Karpas-422 (cell line): Measurements from ENCODE around the gene DDI2. TPM values are rescaled to one million over a fixed set of nuclear protein-coding genes. Genes with fewer than 3 reads are reported as not detected.

Source experiments
- DNase-seq: peaks from one replicate; pipeline ENCODE4 v3.0.0-alpha.2; 2015
- H2AFZ ChIP-seq: fragments of 200-600 bp; sonication (generic); 2 replicates; pipeline ENCODE4 v1.6.1; 2014; ENCODE audit warnings: antibody characterized with exemption, low read length, mixed read lengths
- H3K27ac ChIP-seq: fragments of 200-600 bp; sonication (generic); 2 replicates; pipeline ENCODE4 v1.5.1; 2014; ENCODE audit warnings: mild to moderate bottlenecking, low read length, moderate library complexity
- H3K27me3 ChIP-seq: fragments of 200-600 bp; sonication (generic); 2 replicates; pipeline ENCODE4 v1.6.1; 2014; ENCODE audit warnings: low read length, mixed read lengths
- H3K36me3 ChIP-seq: fragments of 200-600 bp; sonication (generic); 2 replicates; pipeline ENCODE4 v1.6.1; 2014; ENCODE audit warnings: low read length, mixed read lengths; ENCODE audit not compliant: insufficient read depth
- H3K4me1 ChIP-seq: fragments of 200-600 bp; sonication (generic); 2 replicates; pipeline ENCODE4 v1.6.1; 2014; ENCODE audit warnings: mild to moderate bottlenecking, low read length, mixed read lengths
- H3K4me2 ChIP-seq: fragments of 200-600 bp; sonication (generic); 2 replicates; pipeline ENCODE4 v1.6.1; 2014; ENCODE audit warnings: low read length, low read depth, mild to moderate bottlenecking; ENCODE audit not compliant: poor library complexity, severe bottlenecking
- H3K4me3 ChIP-seq: fragments of 200-600 bp; sonication (generic); 2 replicates; pipeline ENCODE4 v1.5.1; 2014; ENCODE audit warnings: mild to moderate bottlenecking, antibody characterized with exemption, low read length, mixed read lengths
- H3K79me2 ChIP-seq: fragments of 200-600 bp; sonication (generic); 2 replicates; pipeline ENCODE4 v1.6.1; 2014; ENCODE audit warnings: mild to moderate bottlenecking, low read length, mixed read lengths
- H3K9ac ChIP-seq: fragments of 200-600 bp; sonication (generic); 2 replicates; pipeline ENCODE4 v1.6.0; 2014; ENCODE audit warnings: low read length
- H3K9me2 ChIP-seq: fragments of 200-600 bp; sonication (generic), shearing (Covaris generic); replicated peaks from 2 replicates; pipeline ENCODE4 v1.6.0; 2014; ENCODE audit warnings: mild to moderate bottlenecking, low read length, moderate library complexity; ENCODE audit not compliant: insufficient read depth
- H3K9me3 ChIP-seq: fragments of 300-700, 200-600 bp; sonication (generic); 2 replicates; pipeline ENCODE4 v1.6.1; 2014; ENCODE audit warnings: low read length, mixed read lengths
- H4K20me1 ChIP-seq: fragments of 200-600 bp; sonication (generic); 2 replicates; pipeline ENCODE4 v1.6.1; 2014; ENCODE audit warnings: mild to moderate bottlenecking, antibody characterized with exemption, low read length, low read depth; ENCODE audit not compliant: insufficient read depth
- small RNA-seq: library from RNA; depleted of rRNA; stranded (forward); fragments of <200 nt; gene quantifications from one replicate; pipeline ENCODE3, GENCODE V24; 2014
- total RNA-seq: library from RNA; depleted of rRNA; stranded (reverse); fragments of >200 nt; shearing (Covaris generic); gene quantifications from 2 replicates; pipeline ENCODE4 v1.2.3, GENCODE V29; 2014; ENCODE audit warnings: low replicate concordance; rRNA removed

Gene DDI2
- total RNA-seq, 1 experiment from 2014 or later = 40.0 TPM

- Histone ChIP-seq H3K9me3 (no peaks in the 10 kb centered on the region), H3K9me2 (no peaks in the 10 kb centered on the region), H3K4me2 (no peak overlapping the region), H3K36me3 (no peaks in the 10 kb centered on the region), H3K4me1 (no peaks in the 10 kb centered on the region), H3K27me3 (no peaks in the 10 kb centered on the region), H4K20me1 (peaks cover 7% of the 10 kb centered on the region; the same call in 1 of the 2 replicates), H3K79me2 (peaks cover 81% of the 10 kb centered on the region), H2AFZ (no peak overlapping the region), H3K9ac (no peak overlapping the region), H3K27ac (no peak overlapping the region), H3K4me3 (no peak overlapping the region)
- DNase-seq = no peak
These were observed 91.4 kb downstream of the DDI2 start for GRCh38 chr1:15708486-15709137.

GRCh38 chr1:15709226-15709625, 92.0 kb downstream of the DDI2 start:
- Histone ChIP-seq H3K9ac (no peak overlapping the region), H3K27ac (no peak overlapping the region), H3K79me2 (peaks cover 78% of the 10 kb centered on the region), H3K4me3 (no peak overlapping the region), H3K36me3 (no peaks in the 10 kb centered on the region), H3K27me3 (no peaks in the 10 kb centered on the region), H3K4me1 (no peaks in the 10 kb centered on the region), H3K9me2 (no peaks in the 10 kb centered on the region), H2AFZ (no peak overlapping the region), H3K4me2 (no peak overlapping the region), H3K9me3 (no peaks in the 10 kb centered on the region), H4K20me1 (0 out of 2 replicates have a peak, but pooled peaks cover 4% of the 10 kb centered on the region)
- DNase-seq = no peak

DNA sequence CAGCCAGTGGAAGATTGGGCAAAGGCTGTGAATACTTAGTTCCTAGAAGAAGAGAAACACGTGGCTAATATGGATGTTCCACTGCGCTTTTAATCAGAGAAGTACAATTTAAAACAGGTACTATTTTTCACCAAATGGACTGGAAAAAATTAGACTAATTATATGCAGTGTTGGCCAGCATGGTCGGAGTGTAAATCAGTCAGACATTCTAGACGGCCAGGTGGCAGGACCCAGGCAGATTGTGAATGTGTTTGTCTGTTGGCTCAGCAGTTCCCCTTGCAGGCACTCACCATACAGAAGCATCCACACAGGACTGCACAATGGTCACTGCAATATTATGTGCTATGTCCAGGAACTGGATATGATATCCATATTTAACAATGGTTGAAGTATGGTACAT, 94.9 kb downstream of the DDI2 start:
- no peaks in the 10 kb centered on the region for H3K27me3 ChIP-seq
- DNase-seq = no peak
- H4K20me1 ChIP-seq = peaks cover 6% of the 10 kb centered on the region; the same call in 1 of the 2 replicates
- H3K27ac ChIP-seq = no peak overlapping the region
- no peak overlapping the region for H3K4me2 ChIP-seq
- no peak overlapping the region for H3K9ac ChIP-seq
- H3K36me3 ChIP-seq = no peaks in the 10 kb centered on the region; the same call in 1 of the 2 replicates
- H3K4me1 ChIP-seq = no peaks in the 10 kb centered on the region
- no peaks in the 10 kb centered on the region for H3K9me3 ChIP-seq
- H2AFZ ChIP-seq = no peak overlapping the region
- no peaks in the 10 kb centered on the region for H3K9me2 ChIP-seq
- no peak overlapping the region for H3K4me3 ChIP-seq
- H3K79me2 ChIP-seq = peaks cover 66% of the 10 kb centered on the region

GRCh38 chr1:15714406-15715136, 97.3 kb downstream of the DDI2 start:
- Histone ChIP-seq H3K9me2 (no peaks in the 10 kb centered on the region), H3K27me3 (no peaks in the 10 kb centered on the region), H3K27ac (no peak overlapping the region), H3K4me2 (no peak overlapping the region), H3K4me1 (no peaks in the 10 kb centered on the region), H3K79me2 (peaks cover 45% of the 10 kb centered on the region), H3K9me3 (no peaks in the 10 kb centered on the region), H4K20me1 (peaks cover 6% of the 10 kb centered on the region; the same call in 1 of the 2 replicates), H3K4me3 (no peak overlapping the region), H3K36me3 (no peaks in the 10 kb centered on the region; the same call in 1 of the 2 replicates), H3K9ac (no peak overlapping the region), H2AFZ (no peak overlapping the region)
- DNase-seq = no peak

DNA sequence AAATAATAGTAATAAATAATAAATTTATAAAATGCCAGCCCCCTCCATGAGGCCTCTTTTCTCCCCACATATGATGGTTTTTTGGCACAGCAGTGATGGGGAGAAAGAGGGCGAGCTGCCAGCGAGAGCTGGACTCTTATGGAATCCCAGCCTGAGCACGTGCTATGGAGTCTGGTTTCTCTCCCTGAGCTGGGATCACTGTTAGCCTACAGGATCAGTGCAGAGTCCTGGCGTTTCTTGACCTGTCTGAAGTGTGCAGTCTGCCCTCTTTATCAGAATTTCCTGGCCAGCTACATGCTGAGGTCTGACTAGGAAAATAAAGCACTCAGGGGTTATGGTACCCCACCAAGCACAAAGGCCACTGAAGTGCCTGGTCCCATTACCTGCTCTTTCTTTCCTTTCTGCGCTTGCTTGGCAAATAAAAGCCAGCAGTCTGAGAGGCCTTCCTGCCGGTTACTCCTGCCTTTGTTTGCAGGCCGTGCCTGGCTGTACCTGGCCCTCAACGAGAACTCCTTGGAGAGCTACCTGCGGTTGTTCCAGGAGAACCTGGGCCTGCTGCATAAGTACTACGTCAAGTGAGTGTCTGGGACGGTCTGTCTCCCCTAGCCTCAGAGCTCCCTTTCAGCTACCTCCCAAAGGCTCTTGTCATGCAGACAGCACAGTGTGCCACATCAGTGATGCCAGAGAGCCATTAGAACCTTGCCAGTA, 100.3 kb downstream of the DDI2 start:
- no peaks in the 10 kb centered on the region; the same call in 1 of the 2 replicates for H3K36me3 ChIP-seq

DNA sequence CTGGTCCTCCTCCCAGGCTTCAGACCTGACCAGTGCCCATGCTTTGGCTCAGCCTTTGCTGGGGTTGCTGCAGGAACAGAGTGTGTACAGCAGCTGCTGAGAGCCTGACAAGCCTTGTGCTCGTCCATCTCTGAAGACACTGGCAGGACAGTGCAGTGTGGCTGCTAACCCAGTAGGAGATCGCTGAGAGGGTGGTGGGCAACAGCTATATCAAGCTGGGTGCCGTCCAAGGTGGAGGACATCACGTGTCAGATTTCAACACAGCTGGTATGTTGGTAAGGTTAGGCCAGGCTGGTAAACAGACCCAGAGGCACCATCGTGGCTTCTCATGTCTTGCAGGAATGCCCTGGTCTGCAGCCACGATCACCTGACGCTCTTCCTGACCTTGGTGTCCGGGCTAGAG, 100.9 kb downstream of the DDI2 start:
- peaks cover 6% of the 10 kb centered on the region; the same call in 1 of the 2 replicates for H4K20me1 ChIP-seq
- H3K4me1 ChIP-seq = no peaks in the 10 kb centered on the region
- no peaks in the 10 kb centered on the region; the same call in 1 of the 2 replicates for H3K36me3 ChIP-seq
- H3K9me3 ChIP-seq = no peaks in the 10 kb centered on the region
- DNase-seq = no peak
- H3K4me3 ChIP-seq = no peak overlapping the region
- no peaks in the 10 kb centered on the region for H3K9me2 ChIP-seq
- H3K9ac ChIP-seq = no peak overlapping the region
- no peak overlapping the region for H3K27ac ChIP-seq
- H3K4me2 ChIP-seq = no peak overlapping the region
- H3K27me3 ChIP-seq = no peaks in the 10 kb centered on the region
- H2AFZ ChIP-seq = no peak overlapping the region
- H3K79me2 ChIP-seq = peaks cover 18% of the 10 kb centered on the region

More for the DNA sequence above, 100.3 kb downstream of the DDI2 start:
- Histone ChIP-seq H2AFZ (no peak overlapping the region), H3K4me2 (no peak overlapping the region), H3K9me3 (no peaks in the 10 kb centered on the region), H3K9ac (no peak overlapping the region), H3K79me2 (peaks cover 22% of the 10 kb centered on the region), H3K27ac (no peak overlapping the region), H3K4me3 (no peak overlapping the region), H3K4me1 (no peaks in the 10 kb centered on the region), H3K27me3 (no peaks in the 10 kb centered on the region), H4K20me1 (peaks cover 6% of the 10 kb centered on the region; the same call in 1 of the 2 replicates), H3K9me2 (no peaks in the 10 kb centered on the region)
- DNase-seq = no peak

Small RNAs within 50 kb of the gene (small RNA-seq; reads per million reads assigned to genes)
- gene AL121992.2 = not detected
- gene CD24P1 = not detected
- gene RNU7-179P = not detected

Other genes with a start within 250 kb of the DDI2 start
- 24.9 and 57.8 TPM in 2 replicates for gene EFHD2, start 207.6 kb upstream of the DDI2 start, total RNA-seq
- not detected in 2 replicates for gene CTRC, start 179.0 kb upstream of the DDI2 start, total RNA-seq
- gene CELA2A, start 160.7 kb upstream of the DDI2 start, total RNA-seq = not detected in 2 replicates
- gene CELA2B, start 141.4 kb upstream of the DDI2 start, total RNA-seq = not detected in 2 replicates
- 26.1 and 31.8 TPM in 2 replicates for gene CASP9, start 93.2 kb upstream of the DDI2 start, total RNA-seq
- 15.5 and 31.0 TPM in 2 replicates for gene DNAJC16, start 90.6 kb upstream of the DDI2 start, total RNA-seq
- 3.3 and 8.6 TPM in 2 replicates for gene AGMAT, start 32.4 kb upstream of the DDI2 start, total RNA-seq
- gene PLEKHM2, start 66.9 kb downstream of the DDI2 start, total RNA-seq = 41.8 and 60.5 TPM in 2 replicates
- 0.52 and 0.83 TPM in 2 replicates for gene SLC25A34, start 118.8 kb downstream of the DDI2 start, total RNA-seq
- not detected in 2 replicates for gene TMEM82, start 125.0 kb downstream of the DDI2 start, total RNA-seq
- not detected in 2 replicates for gene FBLIM1, start 141.3 kb downstream of the DDI2 start, total RNA-seq
- gene UQCRHL, start 190.2 kb downstream of the DDI2 start, total RNA-seq = 5.4 and 6.4 TPM in 2 replicates
- 17.9 and 26.8 TPM in 2 replicates for gene SPEN, start 230.2 kb downstream of the DDI2 start, total RNA-seq